H9 (cell line): Measurements from ENCODE around the gene TPBGL. TPM values are rescaled to one million over a fixed set of nuclear protein-coding genes. Genes with fewer than 3 reads are reported as not detected.

Experiments
- DNase-seq: peaks from one replicate; pipeline ENCODE4 v3.0.0-alpha.2; 2017
- H2AFZ ChIP-seq: one replicate; pipeline ENCODE4 v1.6.1; 2013; ENCODE audit warnings: mild to moderate bottlenecking, low read length, control low read depth, moderate library complexity
- H2AK5ac ChIP-seq: 2 replicates; pipeline ENCODE4 v1.6.1; 2013; ENCODE audit warnings: low read length, control low read depth, mixed read lengths; ENCODE audit not compliant: insufficient read length
- H2BK120ac ChIP-seq: one replicate; pipeline ENCODE4 v1.6.1; 2013; ENCODE audit warnings: low read depth, mild to moderate bottlenecking, low read length, control low read depth, inconsistent platforms; ENCODE audit not compliant: poor library complexity, severe bottlenecking
- H2BK12ac ChIP-seq: 2 replicates; pipeline ENCODE4 v1.6.1; 2013; ENCODE audit warnings: low read length, control low read depth, mixed read lengths, low read depth; ENCODE audit not compliant: insufficient read length
- H2BK15ac ChIP-seq: 2 replicates; pipeline ENCODE4 v1.6.1; 2013; ENCODE audit warnings: low read depth, low read length, control low read depth
- H2BK20ac ChIP-seq: one replicate; pipeline ENCODE4 v1.6.1; 2013; ENCODE audit warnings: low read depth, mild to moderate bottlenecking, low read length, control low read depth, inconsistent platforms; ENCODE audit not compliant: poor library complexity, severe bottlenecking
- H2BK5ac ChIP-seq: 2 replicates; pipeline ENCODE4 v1.6.1; 2013; ENCODE audit warnings: low read length, control low read depth, mixed read lengths; ENCODE audit not compliant: insufficient read length
- H3K14ac ChIP-seq: 2 replicates; pipeline ENCODE4 v1.6.1; 2013; ENCODE audit warnings: low read length, control low read depth; ENCODE audit not compliant: insufficient read depth
- H3K18ac ChIP-seq: 2 replicates; pipeline ENCODE4 v1.6.1; 2013; ENCODE audit warnings: low read depth, mild to moderate bottlenecking, mixed read lengths, low read length, control low read depth; ENCODE audit not compliant: insufficient read length
- H3K23ac ChIP-seq: 2 replicates; pipeline ENCODE4 v1.6.1; 2013; ENCODE audit warnings: low read length, control low read depth, mixed read lengths, low read depth; ENCODE audit not compliant: insufficient read length
- H3K23me2 ChIP-seq: 2 replicates; pipeline ENCODE4 v1.6.1; 2013; ENCODE audit warnings: low read depth, mild to moderate bottlenecking, mixed read lengths, low read length, control low read depth; ENCODE audit not compliant: insufficient read length, poor library complexity, severe bottlenecking
- H3K27ac ChIP-seq: 2 replicates; pipeline ENCODE4 v1.5.1; 2013; ENCODE audit warnings: low read length, control low read depth, mixed read lengths, low read depth; ENCODE audit not compliant: insufficient read length
- H3K27me3 ChIP-seq: 2 replicates; pipeline ENCODE4 v1.6.1; 2013; ENCODE audit warnings: low read length, control low read depth, inconsistent platforms; ENCODE audit not compliant: insufficient read depth
- H3K4ac ChIP-seq: 2 replicates; pipeline ENCODE4 v1.6.1; 2013; ENCODE audit warnings: low read depth, mild to moderate bottlenecking, control low read depth, inconsistent platforms, low read length, moderate library complexity
- H3K4me1 ChIP-seq: 2 replicates; pipeline ENCODE4 v1.6.1; 2013; ENCODE audit warnings: low read length, control low read depth, inconsistent platforms; ENCODE audit not compliant: insufficient read depth
- H3K4me2 ChIP-seq: 2 replicates; pipeline ENCODE4 v1.6.1; 2013; ENCODE audit warnings: low read length, control low read depth, mixed read lengths; ENCODE audit not compliant: insufficient read length, insufficient read depth
- H3K56ac ChIP-seq: 2 replicates; pipeline ENCODE4 v1.6.1; 2013; ENCODE audit warnings: low read depth, mild to moderate bottlenecking, mixed read lengths, low read length, control low read depth; ENCODE audit not compliant: insufficient read length
- H3K79me1 ChIP-seq: 2 replicates; pipeline ENCODE4 v1.6.1; 2013; ENCODE audit warnings: low read depth, mild to moderate bottlenecking, moderate library complexity, low read length, control low read depth, inconsistent platforms; ENCODE audit not compliant: insufficient read depth, poor library complexity, severe bottlenecking
- H3K79me2 ChIP-seq: 2 replicates; pipeline ENCODE4 v1.6.1; 2013; ENCODE audit warnings: low read length, control low read depth, inconsistent platforms; ENCODE audit not compliant: insufficient read depth
- H3K9ac ChIP-seq: 2 replicates; pipeline ENCODE4 v1.6.1; 2013; ENCODE audit warnings: low read length, control low read depth, mixed read lengths; ENCODE audit not compliant: insufficient read length; ENCODE audit errors: extremely low read depth
- H3K9me3 ChIP-seq: one replicate; pipeline ENCODE4 v1.6.1; 2013; ENCODE audit warnings: low read depth, low read length, inconsistent platforms; ENCODE audit not compliant: control insufficient read depth
- H3T11ph ChIP-seq: one replicate; pipeline ENCODE4 v1.6.1; 2013; ENCODE audit warnings: mild to moderate bottlenecking, low read length, control low read depth, inconsistent platforms
- H4K20me1 ChIP-seq: one replicate; pipeline ENCODE4 v1.6.1; 2013; ENCODE audit not compliant: control insufficient read depth, insufficient read length, insufficient read depth
- H4K5ac ChIP-seq: 2 replicates; pipeline ENCODE4 v1.6.1; 2013; ENCODE audit warnings: low read depth, mild to moderate bottlenecking, mixed read lengths, low read length, control low read depth; ENCODE audit not compliant: insufficient read length
- H4K8ac ChIP-seq: replicated peaks from 2 replicates; pipeline ENCODE4 v1.6.1; 2013; ENCODE audit warnings: low read length, control low read depth, mixed read lengths, low read depth; ENCODE audit not compliant: insufficient read length
- H4K91ac ChIP-seq: 2 replicates; pipeline ENCODE4 v1.6.1; 2013; ENCODE audit warnings: low read depth, mild to moderate bottlenecking, moderate library complexity, mixed read lengths, low read length, control low read depth; ENCODE audit not compliant: insufficient read length
- H3K27ac Mint-ChIP-seq, 3 experiments: 2 replicates in 2 of 3; 3 replicates in 1 of 3; pipeline ENCODE4 v1.8.0; 2020 to 2021; ENCODE audit warnings: mixed read lengths in 3 of 3, mild to moderate bottlenecking in 1 of 3, moderate library complexity in 1 of 3
- H3K27me3 Mint-ChIP-seq: 2 replicates; pipeline ENCODE4 v1.8.0; 2021; ENCODE audit warnings: low read depth, mild to moderate bottlenecking, moderate library complexity, mixed read lengths
- H3K36me3 Mint-ChIP-seq, 3 experiments: 2 replicates in 2 of 3; 3 replicates in 1 of 3; pipeline ENCODE4 v1.8.0; 2020 to 2021; ENCODE audit warnings: low read depth in 3 of 3, mixed read lengths in 3 of 3; ENCODE audit not compliant: insufficient read depth in 1 of 3
- H3K4me1 Mint-ChIP-seq, 2 experiments: 2 replicates each; pipeline ENCODE4 v1.8.0; 2020; ENCODE audit warnings: mixed read lengths in 2 of 2
- H3K4me3 Mint-ChIP-seq, 2 experiments: 2 replicates in 1 of 2; 3 replicates in 1 of 2; pipeline ENCODE4 v1.8.0; 2020 to 2021; ENCODE audit warnings: mild to moderate bottlenecking in 2 of 2, mixed read lengths in 2 of 2, moderate library complexity in 1 of 2
- H3K9me3 Mint-ChIP-seq, 2 experiments: 2 replicates in 1 of 2; 3 replicates in 1 of 2; pipeline ENCODE4 v1.8.0; 2020; ENCODE audit warnings: mild to moderate bottlenecking in 2 of 2, mixed read lengths in 2 of 2, moderate library complexity in 1 of 2
- CTCF ChIP-seq: fragments of 200-600 bp; sonication (generic); conservative IDR thresholded peaks from 3 replicates; pipeline ENCODE4 v1.8.0; 2021; ENCODE audit warnings: antibody characterized with exemption, mild to moderate bottlenecking
- WGBS: extraction: QIAGEN DNeasy Blood & Tissue Kit; methylation state at CpG from one replicate; pipeline ENCODE4 v1.1.7; 2013; ENCODE audit warnings: missing lambda C conversion rate, low lambda C conversion rate, mixed read lengths; ENCODE audit not compliant: insufficient read length; ENCODE audit errors: extremely low coverage; 5-methylcytosine and 5-hydroxymethylcytosine counted together
- total RNA-seq: library from RNA; stranded (reverse); gene quantifications from 2 replicates; pipeline ENCODE4 v1.2.1, GENCODE V29; 2021

The TPBGL gene
- total RNA-seq, 1 experiment from 2014 or later = 0.61 TPM

GRCh38 chr11:75242722-75243600 is 2.4 kb downstream of the TPBGL start:
- H3K9ac ChIP-seq = no peak overlapping the region
- no peak overlapping the region for H3K4ac ChIP-seq
- Mint-ChIP-seq H3K4me1 (peaks cover 16 to 26% of the 10 kb centered on the region in 2 experiments), H3K27ac (no peak overlapping the region), H3K4me3 (peak overlapping the region; percentile 65 to 84), H3K9me3 (no peaks in the 10 kb centered on the region), H3K27me3 (peaks cover 64% of the 10 kb centered on the region), H3K36me3 (no peaks in the 10 kb centered on the region; a peak in 1 of 7 replicates)
- DNase-seq = peak; percentile 24
- H2AFZ ChIP-seq = no peak overlapping the region
- H3K79me1 ChIP-seq = no peaks in the 10 kb centered on the region
- no peak overlapping the region for H2AK5ac ChIP-seq
- no peaks in the 10 kb centered on the region for H3K79me2 ChIP-seq
- no peak overlapping the region for H3K27ac ChIP-seq
- H2BK12ac ChIP-seq = no peak overlapping the region
- H4K91ac ChIP-seq = no peak overlapping the region
- H4K5ac ChIP-seq = no peak overlapping the region
- H2BK120ac ChIP-seq = no peak overlapping the region
- H3K56ac ChIP-seq = no peak overlapping the region
- no peak overlapping the region for H3K23ac ChIP-seq
- TF ChIP-seq CTCF = no peak
- no peak overlapping the region for H2BK15ac ChIP-seq
- H3K4me2 ChIP-seq = no peak overlapping the region
- H3K4me1 ChIP-seq = peaks cover 5% of the 10 kb centered on the region
- no peak overlapping the region for H3K18ac ChIP-seq
- no peak overlapping the region for H4K8ac ChIP-seq
- peaks cover 10% of the 10 kb centered on the region for H3K23me2 ChIP-seq
- H4K20me1 ChIP-seq = no peaks in the 10 kb centered on the region
- H3K14ac ChIP-seq = no peak overlapping the region
- no peak overlapping the region for H2BK20ac ChIP-seq
- H3K27me3 ChIP-seq = peaks cover 20% of the 10 kb centered on the region; the same call in 1 of the 2 replicates
- no CpG with 5 or more reads among the region's 16 CpGs for WGBS
- H3T11ph ChIP-seq = no peak overlapping the region
- no peak overlapping the region for H2BK5ac ChIP-seq
- no peaks in the 10 kb centered on the region for H3K9me3 ChIP-seq
